HepG2 (cell line): ENCODE results near the gene SIM1.

ENCODE experiments used
- CTCF ChIP-seq: sonication (generic); formaldehyde crosslinking; IDR thresholded peaks from 2 replicates; pipeline ENCODE4 v1.5.0; 2020; ENCODE audit warnings: mild to moderate bottlenecking, missing genetic modification reagents, moderate library complexity
- USF2 ChIP-seq, 2 experiments: sonication (generic) in 1 of 2; formaldehyde crosslinking in 1 of 2; IDR thresholded peaks; 2 replicates each; pipeline versions ENCODE4 v1.5.1 to v1.6.1; 2011 to 2020; ENCODE audit warnings: borderline replicate concordance in 1 of 2, low read depth in 1 of 2, low read length in 1 of 2, mild to moderate bottlenecking in 1 of 2, missing genetic modification reagents in 1 of 2, moderate library complexity in 1 of 2
- TF ChIP-seq, protein P1 (sequence below): sonication (generic); formaldehyde crosslinking; IDR thresholded peaks from 2 replicates; pipeline ENCODE4 v1.8.1; 2023; ENCODE audit warnings: mild to moderate bottlenecking, missing genetic modification reagents, borderline replicate concordance

DNA sequence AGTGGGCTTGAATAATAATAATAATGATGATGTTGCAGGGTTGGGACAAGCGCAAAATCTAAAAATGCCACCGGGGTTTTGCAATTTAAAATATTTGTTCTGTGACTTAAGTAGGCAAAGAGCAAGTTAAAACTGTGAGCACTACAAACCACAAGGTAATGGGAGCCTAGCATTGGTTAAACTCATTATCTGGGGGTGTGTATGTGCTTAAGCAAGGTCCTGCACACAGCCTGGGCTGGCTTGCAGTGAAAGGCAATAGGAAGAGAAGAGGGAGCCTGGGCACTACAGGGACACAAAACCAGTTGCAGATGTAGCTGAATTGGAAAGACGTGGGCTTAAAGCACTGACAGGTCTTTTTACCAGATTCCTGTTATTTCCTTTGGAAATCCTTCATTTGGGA is 11.7 kb downstream of the SIM1 start:
- no peak for TF ChIP-seq CTCF (CRISPR knock-in tag)
- no peak for TF ChIP-seq USF2 (IDR thresholded peaks at IDR 0.05; ENCODE audit: low read depth, low read length)
- TF ChIP-seq USF2 (CRISPR knock-in tag; IDR thresholded peaks at IDR 0.05; ENCODE audit: borderline replicate concordance) = no peak
- TF ChIP-seq, protein P1, sequence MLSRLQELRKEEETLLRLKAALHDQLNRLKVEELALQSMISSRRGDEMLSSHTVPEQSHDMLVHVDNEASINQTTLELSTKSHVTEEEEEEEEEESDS (CRISPR knock-in tag) = no peak
